ENCODE data around the gene CCDC197. TPM values are rescaled to one million over a fixed set of nuclear protein-coding genes. Genes with fewer than 3 reads are reported as not detected.

Gene CCDC197
- total and polyA plus RNA-seq, 2 of the 4 experiments (the other 2 are of a cell fraction) = not detected

DNA sequence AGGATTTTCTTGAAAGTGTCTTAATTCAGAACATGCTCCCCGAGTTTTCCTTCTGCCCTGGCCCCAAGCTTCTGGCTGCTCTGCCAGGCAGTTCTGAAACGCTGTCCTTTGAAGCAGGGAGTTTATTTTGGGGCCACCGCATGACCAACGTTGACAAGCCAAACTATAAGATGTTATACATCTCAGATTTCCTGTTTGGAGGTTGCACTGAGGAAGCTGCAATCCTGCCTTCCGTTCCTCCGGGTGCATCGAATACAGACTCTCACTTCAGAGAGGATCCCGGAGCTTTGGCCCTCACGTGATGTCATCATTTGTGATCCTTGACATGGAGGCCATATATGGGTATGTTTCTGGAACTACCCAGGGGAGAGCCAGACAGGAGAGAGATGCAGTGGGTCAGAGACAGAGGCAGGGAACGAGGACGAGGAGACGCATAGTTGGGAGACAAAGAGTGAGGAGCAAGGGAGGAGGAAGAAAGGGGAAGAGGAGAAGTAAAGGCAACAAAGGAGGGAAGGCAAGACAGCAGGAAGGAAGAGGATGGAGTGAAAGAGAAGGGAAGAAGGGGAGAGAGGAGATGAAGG, 20.5 kb upstream of the CCDC197 start, which contains the start of gene ASB2 (continued):
- TF ChIP-seq CEBPB (IDR thresholded peaks at IDR 0.05; ENCODE audit: low read depth, low read length) = no peak

DNA sequence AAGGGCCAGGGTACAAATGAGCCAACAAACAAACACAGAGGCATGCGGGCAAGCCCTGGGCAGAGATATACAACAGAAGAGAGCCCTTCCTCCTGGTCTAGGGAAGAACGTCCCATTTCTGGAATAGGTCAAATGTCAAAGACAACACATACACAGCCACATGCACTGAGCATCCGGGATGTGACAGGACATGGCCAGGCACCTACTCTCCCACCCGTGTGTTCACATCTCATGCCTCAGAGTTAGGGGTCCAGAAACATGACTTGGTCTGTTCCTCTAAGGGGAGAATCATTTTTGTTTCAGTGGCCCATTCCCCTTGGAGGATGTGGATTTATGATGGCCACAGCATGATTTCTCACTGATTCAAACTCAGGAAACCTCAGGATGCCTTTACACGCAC, 19.9 kb upstream of the CCDC197 start:
- H4K8ac ChIP-seq (ENCODE audit: low read depth in 2 of 2, low read length in 2 of 2) = peak overlapping the region; percentile 32 to 74; a peak in 3 of 4 replicates
- no peaks in the 10 kb centered on the region for H3K79me1 ChIP-seq (ENCODE audit: low read depth in 1 of 2, low read length in 2 of 2)
- no peaks in the 10 kb centered on the region for H3K36me3 ChIP-seq (ENCODE audit: control insufficient read depth, insufficient read depth, low read length)
- H3K14ac ChIP-seq (replicated peaks; ENCODE audit: low read depth, low read length) = no peak overlapping the region; the same call in 1 of the 2 replicates
- H2BK120ac ChIP-seq (ENCODE audit: low read depth, low read length) = peak overlapping the region; percentile 82
- no peak overlapping the region for H3K4me3 ChIP-seq (ENCODE audit: insufficient read depth, low read depth, low read length)
- no peaks in the 10 kb centered on the region for H4K20me1 ChIP-seq (ENCODE audit: insufficient read depth, low read length)
- peak overlapping the region; percentile 67; the same call in 1 of the 2 replicates for H4K5ac ChIP-seq (ENCODE audit: low read depth, low read length)
- peak overlapping the region; percentile 93 for H2AK5ac ChIP-seq (ENCODE audit: low read depth, low read length)
- H3K4me2 ChIP-seq (ENCODE audit: low read depth, low read length) = no peak overlapping the region
- peaks cover 18% of the 10 kb centered on the region; the same call in 1 of the 2 replicates for H3K9me1 ChIP-seq (ENCODE audit: insufficient read depth, low read length)
- peaks cover 2% of the 10 kb centered on the region; the same call in 1 of the 2 replicates for H3K9me3 ChIP-seq (ENCODE audit: control insufficient read depth, insufficient read depth, low read length)
- CTCF ChIA-PET = interaction anchor here (0.9 kb wide), 1 partner anchor 37 kb away, joined by 3 read pairs; no protein-coding TSS in a partner anchor
- H2AFZ ChIP-seq (replicated peaks; ENCODE audit: low read length, poor library complexity) = no peak overlapping the region
- H3K9ac ChIP-seq (ENCODE audit: low read depth, low read length) = no peak overlapping the region
- no peak overlapping the region for H3K23ac ChIP-seq (ENCODE audit: low read depth, low read length)
- ATAC-seq (ENCODE audit: low read depth) = no peak
- peak overlapping the region; percentile 0 for H2AK9ac ChIP-seq (replicated peaks; ENCODE audit: low read depth, low read length, poor library complexity)
- peak overlapping the region; percentile 64 for H2BK20ac ChIP-seq (ENCODE audit: low read depth, low read length)
- in situ Hi-C loops (cut with MboI; ENCODE audit: low sequenced_read_pairs) (no loop called here), intact Hi-C loops (cut with micrococcal nuclease) (no loop called here), dilution Hi-C loops (cut with HindIII; ENCODE audit: low sequenced_read_pairs, unreplicated experiment) (no loop called here)
- POLR2A ChIA-PET (ENCODE audit: unreplicated experiment) = no interaction called here
- peak overlapping the region; percentile 70 for H3K4ac ChIP-seq (ENCODE audit: low read depth, low read length)
- no TSS peak for BruUV-seq (replicated peaks)
- peaks cover 18% of the 10 kb centered on the region for H3K4me1 ChIP-seq (ENCODE audit: control insufficient read depth, insufficient read depth, low read length)
- H3K18ac ChIP-seq (ENCODE audit: low read depth, low read length) = peak overlapping the region; percentile 56; the same call in 1 of the 2 replicates
- no peaks in the 10 kb centered on the region; the same call in 1 of the 2 replicates for H3K27me3 ChIP-seq (ENCODE audit: control insufficient read depth, insufficient read depth, low read length)
- H2BK5ac ChIP-seq (ENCODE audit: low read depth, low read length, poor library complexity, severe bottlenecking) = no peak overlapping the region
- H2BK15ac ChIP-seq (ENCODE audit: low read depth, low read length) = peak overlapping the region; percentile 79; the same call in 1 of the 3 replicates
- no peak overlapping the region for H3K56ac ChIP-seq (ENCODE audit: extremely low read depth, insufficient read depth, low read length)
- WGBS, 2 experiments (ENCODE audit: extremely low coverage in 2 of 2, insufficient read length in 1 of 2) = 100% methylated on average over 1 of the region's 5 CpGs; no CpG with 5 or more reads in 1 of the 2 experiments
- H3K27ac ChIP-seq (ENCODE audit: insufficient read depth, low read length) = peak overlapping the region; percentile 58
- H4K91ac ChIP-seq (ENCODE audit: insufficient read depth, low read depth, low read length) = peak overlapping the region; percentile 77
- no peak for DNase-seq
- TF ChIP-seq BHLHE40 (IDR thresholded peaks at IDR 0.05; ENCODE audit: low read depth, low read length) (no peak), MAZ (IDR thresholded peaks at IDR 0.05; ENCODE audit: borderline replicate concordance, low read depth, low read length) (no peak), MXI1 (IDR thresholded peaks at IDR 0.05; ENCODE audit: borderline replicate concordance, low read depth, low read length) (no peak), MAFK (IDR thresholded peaks at IDR 0.05; ENCODE audit: low read depth, low read length) (no peak), RCOR1 (IDR thresholded peaks at IDR 0.05; ENCODE audit: insufficient replicate concordance, low read length) (no peak), USF2 (IDR thresholded peaks at IDR 0.05; ENCODE audit: low read depth, low read length) (no peak), RAD21 (IDR thresholded peaks at IDR 0.05; ENCODE audit: low read length) (no peak), RFX5 (IDR thresholded peaks at IDR 0.05; ENCODE audit: low read depth, low read length) (no peak), CEBPB (IDR thresholded peaks at IDR 0.05; ENCODE audit: low read depth, low read length) (no peak), POLR2A (IDR thresholded peaks at IDR 0.05; ENCODE audit: low read depth, low read length) (no peak), CHD1 (IDR thresholded peaks at IDR 0.05; ENCODE audit: low read depth, low read length) (no peak), ELK1 (IDR thresholded peaks at IDR 0.05; ENCODE audit: borderline replicate concordance, low read depth, low read length) (no peak)
- TF ChIP-seq, protein P1, sequence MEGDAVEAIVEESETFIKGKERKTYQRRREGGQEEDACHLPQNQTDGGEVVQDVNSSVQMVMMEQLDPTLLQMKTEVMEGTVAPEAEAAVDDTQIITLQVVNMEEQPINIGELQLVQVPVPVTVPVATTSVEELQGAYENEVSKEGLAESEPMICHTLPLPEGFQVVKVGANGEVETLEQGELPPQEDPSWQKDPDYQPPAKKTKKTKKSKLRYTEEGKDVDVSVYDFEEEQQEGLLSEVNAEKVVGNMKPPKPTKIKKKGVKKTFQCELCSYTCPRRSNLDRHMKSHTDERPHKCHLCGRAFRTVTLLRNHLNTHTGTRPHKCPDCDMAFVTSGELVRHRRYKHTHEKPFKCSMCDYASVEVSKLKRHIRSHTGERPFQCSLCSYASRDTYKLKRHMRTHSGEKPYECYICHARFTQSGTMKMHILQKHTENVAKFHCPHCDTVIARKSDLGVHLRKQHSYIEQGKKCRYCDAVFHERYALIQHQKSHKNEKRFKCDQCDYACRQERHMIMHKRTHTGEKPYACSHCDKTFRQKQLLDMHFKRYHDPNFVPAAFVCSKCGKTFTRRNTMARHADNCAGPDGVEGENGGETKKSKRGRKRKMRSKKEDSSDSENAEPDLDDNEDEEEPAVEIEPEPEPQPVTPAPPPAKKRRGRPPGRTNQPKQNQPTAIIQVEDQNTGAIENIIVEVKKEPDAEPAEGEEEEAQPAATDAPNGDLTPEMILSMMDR (conservative IDR thresholded peaks at IDR 0.05; ENCODE audit: low read depth, low read length) = no peak

All from IMR-90 (cell line).